CD4-positive, alpha-beta T cell treated with Interleukin-17A for 4 hours (primary cell): ENCODE measurements around the gene PPCDC.
"Not testable (repeated sequence)": the region's sequence is repeated elsewhere in the genome, so short reads cannot be mapped to it uniquely, and the experiment has no call there.

ENCODE experiments used
- DNase-seq: peaks from one replicate; pipeline ENCODE4 v3.0.0-alpha.2; 2020; ENCODE audit warnings: mixed read lengths

Gene PPCDC

DNA sequence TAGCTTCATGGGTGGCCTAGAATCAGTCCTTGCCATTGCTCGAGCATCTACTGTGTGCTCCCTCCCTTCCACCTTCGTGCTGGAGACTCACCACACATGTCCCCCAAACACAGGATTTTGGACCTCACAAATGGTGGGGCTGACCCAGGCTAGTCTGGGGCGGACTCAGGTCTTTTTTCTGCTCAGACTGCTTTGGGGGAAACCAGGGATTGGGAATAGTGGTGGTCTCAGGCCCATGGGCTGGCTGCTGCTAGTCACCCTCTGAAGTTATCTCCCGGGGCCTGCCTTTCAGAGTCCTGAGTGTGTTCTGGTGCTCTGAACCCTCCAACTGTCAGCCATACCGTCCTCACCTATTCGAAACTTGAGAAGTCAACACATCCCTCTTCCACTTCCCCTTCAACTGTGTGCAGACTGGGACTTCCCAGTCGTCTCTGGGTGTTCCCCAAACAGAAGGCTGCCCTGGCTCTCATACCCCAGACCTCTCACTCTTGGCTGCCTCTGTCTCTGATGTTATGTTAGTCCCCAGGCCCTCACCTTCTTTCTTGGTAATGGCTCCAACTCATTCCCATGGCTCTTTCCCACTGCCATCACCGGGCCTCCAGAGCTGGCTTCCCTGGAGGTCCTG is 46.0 kb downstream of the PPCDC start:
- no peak for DNase-seq

DNA sequence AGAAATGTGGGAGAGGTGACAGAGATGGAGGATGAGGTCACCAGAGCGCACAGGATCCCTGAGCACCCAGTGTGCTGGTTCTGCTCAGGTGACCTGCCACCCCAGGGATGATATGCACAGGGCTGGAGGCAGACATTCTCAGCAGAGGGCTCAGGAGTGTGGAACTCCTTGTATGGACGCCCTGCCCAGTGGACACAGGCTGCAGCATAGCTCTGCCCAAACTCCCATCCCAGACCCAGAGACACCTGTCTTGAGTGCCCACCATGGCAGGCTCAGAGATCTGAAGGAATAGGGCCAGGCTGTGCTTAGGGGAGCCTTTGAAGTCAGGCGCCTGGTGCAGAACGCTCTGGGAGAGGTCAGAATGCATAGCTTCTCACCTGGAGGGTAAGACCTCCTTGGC is 47.3 kb downstream of the PPCDC start:
- DNase-seq, result no peak

- no peak for DNase-seq
Observed at GRCh38 chr15:75073197-75073596, 49.8 kb downstream of the PPCDC start.

DNA sequence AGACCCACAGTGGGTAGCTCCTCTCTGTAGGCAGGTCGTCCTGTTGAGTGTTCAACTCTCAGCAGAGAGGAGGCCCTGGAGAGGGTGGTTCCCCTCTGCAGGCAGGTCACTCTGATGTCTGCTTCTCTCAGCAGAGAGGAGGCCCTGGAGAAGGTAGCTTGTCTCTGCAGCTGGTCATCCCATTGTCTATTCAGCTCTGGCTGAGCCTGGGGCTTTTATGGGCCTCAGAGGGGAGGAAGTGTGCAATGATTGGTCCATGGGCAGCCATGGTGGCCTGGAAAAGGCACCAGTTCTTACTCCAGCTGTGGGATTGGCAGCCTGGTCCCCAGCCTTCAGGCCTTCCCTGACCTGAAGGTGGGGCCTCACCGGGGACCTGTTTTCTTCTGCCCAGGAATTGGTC is 52.9 kb downstream of the PPCDC start:
- no peak for DNase-seq

GRCh38 chr15:75077551-75077961 is 54.2 kb downstream of the PPCDC start:
- DNase-seq, result peak; percentile 22

DNA sequence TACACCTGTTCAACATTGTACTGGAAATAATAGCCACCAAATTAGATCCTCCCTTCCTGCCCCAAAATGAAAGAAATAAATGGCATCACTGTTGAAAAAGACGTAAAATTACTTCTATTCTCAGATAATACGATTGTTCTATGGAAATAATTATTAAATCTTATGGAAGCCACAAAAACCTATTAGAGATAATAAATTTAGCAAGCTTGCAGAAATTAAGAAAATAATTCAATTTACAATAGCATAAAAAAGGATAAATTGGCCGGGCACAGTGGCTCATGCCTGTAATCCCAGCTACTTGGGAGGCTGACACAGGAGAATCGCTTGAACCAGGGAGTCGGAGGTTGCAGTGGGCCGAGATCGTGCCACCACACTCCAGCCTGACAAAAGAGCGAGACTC is 57.8 kb downstream of the PPCDC start:
- no peak for DNase-seq

DNA sequence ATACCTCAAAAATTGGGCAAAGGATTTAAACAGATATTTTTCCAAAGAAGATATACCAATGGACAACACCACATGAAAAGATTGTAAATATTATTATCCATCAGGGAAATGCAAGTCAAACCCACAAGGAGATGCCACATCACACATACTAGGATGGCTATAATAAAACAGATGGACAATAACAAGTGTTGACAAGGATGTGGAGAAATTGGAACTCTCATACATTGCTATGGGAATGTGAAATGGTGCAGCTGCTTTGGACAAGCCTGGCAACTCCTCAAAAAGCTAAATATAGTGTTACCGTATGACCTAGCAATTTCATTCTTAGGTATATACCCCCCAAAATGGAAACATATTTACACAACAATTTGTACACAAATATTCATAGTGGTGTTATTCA is 59.3 kb downstream of the PPCDC start:
- DNase-seq, result no peak

GRCh38 chr15:75085708-75086107 is 62.3 kb downstream of the PPCDC start:
- DNase-seq, result not testable (repeated sequence)

GRCh38 chr15:75089456-75090387 is 66.3 kb downstream of the PPCDC start:
- no peak for DNase-seq

- no peak for DNase-seq
Observed at GRCh38 chr15:75090388-75090734, 67.0 kb downstream of the PPCDC start.

- no peak for DNase-seq
Observed at GRCh38 chr15:75091814-75092213, 68.4 kb downstream of the PPCDC start.

DNA sequence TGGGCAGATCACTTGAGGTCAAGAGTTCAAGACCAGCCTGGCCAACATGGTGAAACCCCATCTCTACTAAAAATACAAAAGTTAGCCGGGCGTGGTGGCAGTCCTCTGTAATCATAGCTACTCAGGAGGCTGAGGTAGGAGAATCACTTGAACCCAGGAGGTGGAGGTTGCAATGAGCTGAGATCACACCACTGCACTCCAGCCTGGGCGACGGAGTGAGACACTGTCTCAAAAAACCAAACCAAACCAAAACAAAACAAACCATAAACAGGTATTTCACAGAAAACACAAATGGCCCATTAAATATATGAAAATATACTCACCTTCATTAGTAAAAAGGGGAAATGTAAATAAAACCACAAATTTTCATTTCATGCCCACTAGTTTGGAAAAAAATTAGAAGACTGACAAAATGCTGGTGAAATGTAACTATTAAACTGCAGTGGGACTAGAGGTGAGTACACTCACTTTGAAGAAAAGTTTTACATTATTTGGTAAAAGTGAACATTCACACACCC is 71.6 kb downstream of the PPCDC start:
- not testable (repeated sequence) for DNase-seq

- no peak for DNase-seq
Observed at GRCh38 chr15:75095594-75095993, 72.2 kb downstream of the PPCDC start.

DNA sequence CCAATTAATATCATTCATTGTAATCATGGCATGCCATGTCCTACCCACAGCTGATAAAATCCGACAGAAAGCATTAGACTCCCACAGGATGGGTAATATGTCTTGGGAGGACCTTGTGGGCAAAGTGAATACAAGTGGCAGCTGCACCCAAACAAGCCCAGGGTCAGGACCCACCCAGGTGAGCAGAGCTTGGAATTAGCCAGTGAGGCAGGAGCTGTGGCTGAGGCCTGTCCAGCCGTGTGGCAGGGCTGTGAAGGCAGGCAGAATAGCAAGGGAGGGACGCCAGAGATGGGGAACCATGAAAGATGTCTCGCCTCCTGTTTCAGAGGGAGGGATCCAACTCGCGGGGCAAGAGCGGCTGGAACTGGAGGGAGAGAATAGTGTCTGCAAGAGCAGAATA is 74.5 kb downstream of the PPCDC start:
- DNase-seq, result no peak

DNA sequence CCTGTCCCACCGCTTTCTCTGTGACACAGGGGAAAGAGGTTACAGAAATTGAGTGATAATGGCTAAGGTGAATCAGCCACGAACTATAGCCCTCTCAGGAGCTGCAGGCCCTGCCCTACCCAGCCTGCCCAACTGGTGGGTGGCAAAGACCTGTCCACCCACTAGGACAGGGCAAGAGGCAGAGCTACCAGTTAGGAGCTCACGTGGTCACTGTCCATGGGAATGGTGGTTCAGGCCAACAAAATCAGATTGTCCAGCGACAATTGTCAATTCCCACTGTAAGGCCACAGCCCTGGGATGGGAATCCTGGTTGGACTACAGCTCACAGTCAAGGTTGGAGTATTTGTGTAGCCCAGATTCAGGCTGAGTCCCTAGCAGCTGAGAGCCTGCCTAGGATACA is 75.0 kb downstream of the PPCDC start:
- no peak for DNase-seq
